ENCODE results near the gene SLC4A1.

The SLC4A1 gene

GRCh38 chr17:44283344-44284023, 15.5 kb upstream of the SLC4A1 start:
- no peak for DNase-seq (ENCODE audit: low spot score)

GRCh38 chr17:44282264-44282663, 14.3 kb upstream of the SLC4A1 start:
- no peak for DNase-seq (ENCODE audit: low spot score)

- DNase-seq (ENCODE audit: low spot score) = no peak
Observed at GRCh38 chr17:44281570-44281969, 13.6 kb upstream of the SLC4A1 start.

GRCh38 chr17:44280392-44280937, 12.5 kb upstream of the SLC4A1 start:
- DNase-seq (ENCODE audit: low spot score) = no peak

GRCh38 chr17:44279666-44280391, 11.9 kb upstream of the SLC4A1 start:
- no peak for DNase-seq (ENCODE audit: low spot score)

- DNase-seq (ENCODE audit: low spot score) = no peak
Observed at GRCh38 chr17:44279346-44279665, 11.4 kb upstream of the SLC4A1 start.

GRCh38 chr17:44277976-44278375, 10.0 kb upstream of the SLC4A1 start:
- no peak for DNase-seq (ENCODE audit: low spot score)

- DNase-seq (ENCODE audit: low spot score) = no peak
Observed at GRCh38 chr17:44273607-44274006, 5.7 kb upstream of the SLC4A1 start.

- DNase-seq (ENCODE audit: low spot score) = no peak
Observed at GRCh38 chr17:44272954-44273353, 5.0 kb upstream of the SLC4A1 start.

GRCh38 chr17:44272321-44272951, 4.5 kb upstream of the SLC4A1 start:
- no peak for DNase-seq (ENCODE audit: low spot score)

GRCh38 chr17:44269535-44270240, 1.8 kb upstream of the SLC4A1 start:
- no peak for DNase-seq (ENCODE audit: low spot score)

GRCh38 chr17:44268709-44269534, 987 bp upstream of the SLC4A1 start:
- DNase-seq (ENCODE audit: low spot score) = no peak

- DNase-seq (ENCODE audit: low spot score) = no peak
Observed at GRCh38 chr17:44267165-44267455, 825 bp downstream of the SLC4A1 start.

GRCh38 chr17:44266402-44267164, 1.4 kb downstream of the SLC4A1 start:
- no peak for DNase-seq (ENCODE audit: low spot score)

GRCh38 chr17:44263345-44263902, 4.5 kb downstream of the SLC4A1 start:
- DNase-seq (ENCODE audit: low spot score) = no peak

GRCh38 chr17:44262654-44263225, 5.2 kb downstream of the SLC4A1 start:
- no peak for DNase-seq (ENCODE audit: low spot score)

GRCh38 chr17:44260296-44260695, 7.6 kb downstream of the SLC4A1 start:
- DNase-seq (ENCODE audit: low spot score) = no peak

GRCh38 chr17:44258811-44259351, 9.1 kb downstream of the SLC4A1 start:
- no peak for DNase-seq (ENCODE audit: low spot score)

GRCh38 chr17:44257815-44258760, 9.8 kb downstream of the SLC4A1 start:
- DNase-seq (ENCODE audit: low spot score) = no peak
